Vagina (tissue), 2 donors: ENCODE results near the gene ELMO2. TPM values are rescaled to one million over a fixed set of nuclear protein-coding genes. Genes with fewer than 3 reads are reported as not detected.

ENCODE experiments used
- DNase-seq, 2 donors: peaks; one replicate each; pipeline ENCODE4 v3.0.0-alpha.2; 2017; ENCODE audit errors: extremely low spot score in 2 of 2
- H3K27ac ChIP-seq: fragments of 200-600 bp; sonication (generic); one replicate; pipeline ENCODE4 v1.5.1; 2019
- H3K27me3 ChIP-seq: fragments of 200-600 bp; sonication (generic); one replicate; pipeline ENCODE4 v1.5.1; 2019
- H3K36me3 ChIP-seq, 2 donors: fragments of 200-600 bp; sonication (generic); one replicate each; pipeline ENCODE4 v1.5.1; 2017 to 2019
- H3K4me1 ChIP-seq: fragments of 200-600 bp; sonication (generic); one replicate; pipeline ENCODE4 v1.5.1; 2019
- H3K4me3 ChIP-seq, 2 donors: fragments of 200-600 bp; sonication (generic); 1 replicate in 1 of 2; 2 replicates in 1 of 2; pipeline ENCODE4 v1.5.1; 2016 to 2019
- H3K9me3 ChIP-seq: fragments of 200-600 bp; sonication (generic); one replicate; pipeline ENCODE4 v1.5.1; 2019
- CTCF ChIP-seq, 3 experiments: fragments of 450-650 bp in 2 of 3; fragments of 200-600 bp in 1 of 3; sonication (generic) in 1 of 3; IDR thresholded peaks; one replicate each; pipeline ENCODE4 v1.5.1; 2017 to 2019; ENCODE audit warnings: antibody characterized with exemption in 3 of 3, mild to moderate bottlenecking in 2 of 3, moderate library complexity in 2 of 3
- POLR2A ChIP-seq, 2 donors: fragments of 450-650 bp; IDR thresholded peaks; one replicate each; pipeline ENCODE4 v1.6.1; 2017; ENCODE audit warnings: antibody characterized with exemption in 2 of 2, mild to moderate bottlenecking in 2 of 2, moderate library complexity in 2 of 2
- POLR2AphosphoS5 ChIP-seq, 2 donors: sonication (generic); formaldehyde crosslinking; IDR thresholded peaks; one replicate each; pipeline ENCODE4 v1.9.0; 2017; ENCODE audit warnings: antibody characterized with exemption in 2 of 2, mild to moderate bottlenecking in 2 of 2, low read depth in 1 of 2; ENCODE audit not compliant: insufficient read depth in 1 of 2
- intact Hi-C: fragments of 100-400 bp; cut with DNase I; formaldehyde crosslinking; loops from one replicate; pipeline ENCODE4 v1.15.1; 2023
- total RNA-seq: library from RNA; depleted of rRNA; stranded (reverse); fragments of >200 nt; gene quantifications from one replicate; pipeline ENCODE4 v1.2.3, GENCODE V29; 2016

The ELMO2 gene
- total RNA-seq, 1 donor from 2014 or later, result 73.9 TPM

DNA sequence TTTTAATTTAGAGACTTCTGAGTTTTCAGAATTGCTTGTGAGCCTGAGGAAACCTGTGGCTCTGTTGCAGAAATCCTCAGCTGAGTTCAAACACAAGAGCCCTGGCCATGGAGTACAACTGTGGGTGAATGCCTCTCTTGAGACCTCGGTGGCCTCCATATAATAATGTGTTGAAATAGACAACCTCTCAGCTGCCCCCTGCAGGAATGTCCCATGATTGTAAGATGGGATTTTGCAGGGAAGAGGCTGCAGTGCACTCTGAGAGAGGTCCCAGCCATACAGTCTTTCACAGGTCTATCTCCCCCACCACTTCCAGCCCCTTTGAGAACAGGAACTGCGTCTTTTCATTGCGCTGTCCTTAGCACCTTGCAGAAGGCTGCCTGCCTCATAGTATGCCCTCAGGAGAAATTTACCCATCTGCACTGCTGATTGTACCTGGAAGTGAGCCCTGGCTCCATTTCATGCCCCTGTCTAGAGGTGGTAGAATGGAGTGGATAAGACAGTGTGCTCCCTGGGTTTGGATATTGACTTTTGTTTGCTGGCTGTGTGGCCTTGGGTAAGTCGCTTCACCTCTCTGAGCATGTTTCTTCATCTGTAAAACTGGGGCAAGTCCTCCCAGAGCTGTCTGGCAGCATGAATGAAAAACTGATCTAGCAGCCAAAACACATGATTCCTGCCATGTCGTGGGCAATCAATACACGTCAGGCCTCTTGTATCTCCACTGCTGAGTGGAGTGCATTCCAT, 81.3 kb downstream of the ELMO2 start:
- no peak overlapping the region for H3K4me3 ChIP-seq
- intact Hi-C loops, result no loop called here
- DNase-seq, result no peak
- H3K4me1 ChIP-seq, result no peaks in the 10 kb centered on the region
- no peaks in the 10 kb centered on the region for H3K9me3 ChIP-seq
- TF ChIP-seq CTCF (IDR thresholded peaks at IDR 0.05), result no peak
- no peak for TF ChIP-seq POLR2AphosphoS5 (IDR thresholded peaks at IDR 0.05; ENCODE audit: insufficient read depth in 1 of 2, low read depth in 1 of 2)
- H3K36me3 ChIP-seq, result no peaks in the 10 kb centered on the region
- no peak overlapping the region for H3K27ac ChIP-seq
- no peaks in the 10 kb centered on the region for H3K27me3 ChIP-seq

DNA sequence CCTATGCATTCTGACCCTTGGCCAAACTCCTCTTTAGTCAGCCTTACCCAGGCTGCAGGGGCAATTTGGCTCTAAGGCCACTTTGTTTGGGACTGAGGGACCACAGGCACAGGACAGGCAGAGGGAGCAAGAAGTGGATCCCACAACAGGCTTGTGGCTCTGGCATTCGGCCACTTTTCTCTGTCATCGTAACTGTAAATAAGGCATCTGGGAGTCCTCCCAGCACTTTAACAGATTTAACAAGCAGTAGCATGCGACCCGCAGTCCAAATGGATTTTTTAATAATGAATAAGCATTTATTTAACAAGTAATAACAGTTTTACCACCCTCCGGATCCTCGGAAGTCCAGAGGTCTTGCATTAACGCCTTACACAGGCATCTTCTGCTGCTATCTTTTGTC, 82.0 kb downstream of the ELMO2 start:
- H3K4me1 ChIP-seq, result no peaks in the 10 kb centered on the region
- TF ChIP-seq POLR2AphosphoS5 (IDR thresholded peaks at IDR 0.05; ENCODE audit: insufficient read depth in 1 of 2, low read depth in 1 of 2), result no peak
- no peak for TF ChIP-seq POLR2A (IDR thresholded peaks at IDR 0.05)
- no peak for TF ChIP-seq CTCF (IDR thresholded peaks at IDR 0.05)
- no peak overlapping the region for H3K4me3 ChIP-seq
- intact Hi-C loops, result no loop called here
- DNase-seq, result no peak
- no peaks in the 10 kb centered on the region for H3K9me3 ChIP-seq
- H3K36me3 ChIP-seq, result no peaks in the 10 kb centered on the region
- no peak overlapping the region for H3K27ac ChIP-seq
- no peaks in the 10 kb centered on the region for H3K27me3 ChIP-seq

DNA sequence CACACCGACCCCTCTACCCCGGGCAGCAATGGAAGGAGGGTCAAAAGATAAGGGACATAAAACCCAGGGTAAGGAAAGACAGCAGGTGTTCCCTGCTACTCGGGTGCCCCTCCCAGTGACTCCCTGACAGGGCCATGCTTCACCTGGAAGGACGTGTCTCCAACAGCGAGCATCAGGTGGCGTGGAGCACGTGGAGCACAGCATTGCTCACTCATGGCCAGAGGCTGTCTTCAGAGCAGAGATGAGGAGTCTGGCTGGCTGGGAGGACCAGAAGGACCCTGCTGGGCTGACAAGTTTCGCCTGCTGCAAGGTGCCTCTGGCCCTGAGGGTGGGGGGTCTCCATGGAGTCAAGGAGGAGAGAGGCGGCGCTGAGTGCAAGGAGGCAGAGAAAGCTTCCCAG, 82.9 kb downstream of the ELMO2 start:
- no peak for TF ChIP-seq POLR2AphosphoS5 (IDR thresholded peaks at IDR 0.05; ENCODE audit: insufficient read depth in 1 of 2, low read depth in 1 of 2)
- TF ChIP-seq POLR2A (IDR thresholded peaks at IDR 0.05), result no peak
- no peak for TF ChIP-seq CTCF (IDR thresholded peaks at IDR 0.05)
- intact Hi-C loops, result no loop called here
- no peak for DNase-seq
- H3K27ac ChIP-seq, result no peak overlapping the region
- H3K9me3 ChIP-seq, result no peaks in the 10 kb centered on the region
- H3K4me1 ChIP-seq, result no peaks in the 10 kb centered on the region
- no peak overlapping the region for H3K4me3 ChIP-seq
- no peaks in the 10 kb centered on the region for H3K27me3 ChIP-seq
- no peaks in the 10 kb centered on the region for H3K36me3 ChIP-seq

- Histone ChIP-seq H3K9me3 (no peaks in the 10 kb centered on the region), H3K4me1 (no peaks in the 10 kb centered on the region), H3K4me3 (no peak overlapping the region), H3K36me3 (no peaks in the 10 kb centered on the region), H3K27ac (no peak overlapping the region), H3K27me3 (no peaks in the 10 kb centered on the region)
- DNase-seq, result no peak
- intact Hi-C loops, result no loop called here
- TF ChIP-seq POLR2AphosphoS5 (IDR thresholded peaks at IDR 0.05; ENCODE audit: insufficient read depth in 1 of 2, low read depth in 1 of 2) (no peak), POLR2A (IDR thresholded peaks at IDR 0.05) (no peak), CTCF (IDR thresholded peaks at IDR 0.05) (no peak)
These were observed 83.8 kb downstream of the ELMO2 start for GRCh38 chr20:46322641-46323040.

DNA sequence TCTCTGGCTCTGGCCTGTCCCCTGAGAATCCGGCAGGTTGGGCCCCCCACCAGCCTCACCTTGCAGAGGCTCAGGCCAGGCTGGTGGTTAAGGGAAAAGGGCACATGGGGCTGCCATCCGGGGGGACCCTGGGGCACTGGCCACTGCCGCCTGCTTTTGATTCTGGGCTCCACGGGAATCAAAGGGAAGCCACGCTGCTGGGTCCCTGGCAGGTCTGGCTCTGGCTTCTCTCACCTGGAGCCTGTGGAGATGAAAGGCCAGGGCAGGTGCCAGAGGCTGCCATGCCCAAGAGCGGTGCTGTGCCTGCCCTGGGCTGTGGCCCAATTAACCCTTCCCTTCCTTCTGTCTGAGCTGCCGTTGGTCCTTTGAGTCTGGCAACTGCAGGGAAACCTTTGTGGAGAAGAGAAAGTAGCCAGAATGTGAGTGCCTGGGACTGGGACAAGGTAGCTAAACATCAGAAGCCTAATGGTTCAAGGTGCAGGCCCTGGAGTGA, 88.7 kb downstream of the ELMO2 start:
- intact Hi-C loops, result no loop called here
- Histone ChIP-seq H3K27me3 (peaks cover 4% of the 10 kb centered on the region), H3K36me3 (no peaks in the 10 kb centered on the region), H3K9me3 (no peaks in the 10 kb centered on the region), H3K4me3 (no peak overlapping the region), H3K27ac (no peak overlapping the region), H3K4me1 (peaks cover 3% of the 10 kb centered on the region)
- no peak for DNase-seq
- no peak for TF ChIP-seq POLR2A (IDR thresholded peaks at IDR 0.05)
- no peak for TF ChIP-seq POLR2AphosphoS5 (IDR thresholded peaks at IDR 0.05; ENCODE audit: insufficient read depth in 1 of 2, low read depth in 1 of 2)
- TF ChIP-seq CTCF (IDR thresholded peaks at IDR 0.05), result no peak
